Fibroblast of villous mesenchyme (primary cell): Measurements from ENCODE around the gene GPR160. TPM values are rescaled to one million over a fixed set of nuclear protein-coding genes. Genes with fewer than 3 reads are reported as not detected.

Experiments used
- DNase-seq: peaks from one replicate; pipeline ENCODE4 v3.0.0-alpha.2; 2010; ENCODE audit warnings: low read depth
- H3K4me3 ChIP-seq: 2 replicates; pipeline ENCODE4 v1.5.1; 2011; ENCODE audit warnings: low read depth, mild to moderate bottlenecking, low read length
- total RNA-seq: library from RNA; depleted of rRNA; stranded (reverse); fragments of >200 nt; gene quantifications from 2 replicates; pipeline ENCODE4 v1.2.3, GENCODE V29; 2012
- TF ChIP-seq, protein P1 (sequence below): IDR thresholded peaks from 2 replicates; pipeline ENCODE4 v1.5.1; 2012; ENCODE audit warnings: low read depth, mild to moderate bottlenecking, low read length; ENCODE audit not compliant: insufficient read depth

GPR160 gene
- total RNA-seq, 1 donor, result 0.43 TPM

GRCh38 chr3:170052398-170052797 lies 14.6 kb downstream of the GPR160 start:
- no peak overlapping the region for H3K4me3 ChIP-seq
- DNase-seq, result no peak
- TF ChIP-seq, protein P1, sequence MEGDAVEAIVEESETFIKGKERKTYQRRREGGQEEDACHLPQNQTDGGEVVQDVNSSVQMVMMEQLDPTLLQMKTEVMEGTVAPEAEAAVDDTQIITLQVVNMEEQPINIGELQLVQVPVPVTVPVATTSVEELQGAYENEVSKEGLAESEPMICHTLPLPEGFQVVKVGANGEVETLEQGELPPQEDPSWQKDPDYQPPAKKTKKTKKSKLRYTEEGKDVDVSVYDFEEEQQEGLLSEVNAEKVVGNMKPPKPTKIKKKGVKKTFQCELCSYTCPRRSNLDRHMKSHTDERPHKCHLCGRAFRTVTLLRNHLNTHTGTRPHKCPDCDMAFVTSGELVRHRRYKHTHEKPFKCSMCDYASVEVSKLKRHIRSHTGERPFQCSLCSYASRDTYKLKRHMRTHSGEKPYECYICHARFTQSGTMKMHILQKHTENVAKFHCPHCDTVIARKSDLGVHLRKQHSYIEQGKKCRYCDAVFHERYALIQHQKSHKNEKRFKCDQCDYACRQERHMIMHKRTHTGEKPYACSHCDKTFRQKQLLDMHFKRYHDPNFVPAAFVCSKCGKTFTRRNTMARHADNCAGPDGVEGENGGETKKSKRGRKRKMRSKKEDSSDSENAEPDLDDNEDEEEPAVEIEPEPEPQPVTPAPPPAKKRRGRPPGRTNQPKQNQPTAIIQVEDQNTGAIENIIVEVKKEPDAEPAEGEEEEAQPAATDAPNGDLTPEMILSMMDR, result no peak

DNA sequence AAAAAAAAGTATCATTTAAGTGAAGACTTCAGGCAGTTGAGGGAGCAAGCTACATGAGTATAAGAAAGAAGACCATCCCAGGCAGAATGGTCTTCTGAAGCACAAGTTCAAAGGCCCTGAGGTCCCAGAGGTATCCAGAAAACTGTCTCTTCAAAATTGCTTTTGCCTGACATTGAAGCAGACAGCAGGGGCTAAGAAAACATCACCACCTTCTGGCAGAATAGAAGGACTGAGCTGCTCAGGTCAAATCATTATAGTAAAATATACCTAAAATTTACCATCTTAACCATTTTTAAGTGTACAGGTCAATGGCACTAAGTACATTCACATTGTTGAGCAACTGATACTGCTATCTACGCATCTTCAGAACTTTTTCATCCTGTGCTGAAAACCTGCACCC lies 16.4 kb downstream of the GPR160 start:
- TF ChIP-seq, protein P1, result peak; percentile 48
- no peak overlapping the region for H3K4me3 ChIP-seq
- peak; percentile 24 for DNase-seq

GRCh38 chr3:170055209-170055608 lies 17.4 kb downstream of the GPR160 start:
- DNase-seq, result no peak
- H3K4me3 ChIP-seq, result no peak overlapping the region
- TF ChIP-seq, protein P1, result no peak

DNA sequence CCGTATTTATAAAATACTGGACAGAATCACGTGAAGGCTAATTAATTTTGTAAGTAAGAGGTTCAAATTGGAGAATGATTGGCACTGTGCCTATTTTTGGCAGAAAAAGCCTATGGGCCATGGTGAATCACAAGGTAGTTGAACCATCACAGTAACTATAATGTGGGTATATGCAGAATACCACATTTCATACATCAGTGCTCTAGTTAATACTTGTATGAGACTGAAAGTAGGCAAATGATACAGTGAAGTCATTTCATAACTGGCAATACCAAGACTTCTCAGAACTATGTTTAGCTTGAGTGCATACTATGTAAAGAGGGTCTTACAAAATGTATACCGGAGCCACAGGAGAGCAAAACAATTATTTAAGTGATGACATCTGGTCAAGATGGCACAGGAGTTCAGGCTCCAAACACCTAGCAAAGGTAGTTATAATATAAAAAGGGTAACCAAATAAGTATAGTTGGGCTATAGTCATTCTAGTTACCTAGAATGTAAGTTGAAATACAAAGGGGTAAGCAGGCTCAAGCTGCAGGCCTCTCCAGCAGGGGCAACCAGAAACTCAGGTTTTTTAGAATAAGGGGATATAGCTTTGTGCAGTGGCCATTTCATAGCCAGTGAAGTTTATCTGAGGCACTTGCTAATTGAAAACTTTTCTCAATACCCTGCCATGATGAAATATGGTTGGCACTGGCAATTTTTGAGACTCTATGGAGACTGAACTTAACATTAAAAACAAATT lies 19.1 kb downstream of the GPR160 start:
- DNase-seq, result no peak
- TF ChIP-seq, protein P1, result no peak
- no peak overlapping the region for H3K4me3 ChIP-seq

- TF ChIP-seq, protein P1, result no peak
- no peak overlapping the region for H3K4me3 ChIP-seq
- no peak for DNase-seq
These were observed 19.8 kb downstream of the GPR160 start for GRCh38 chr3:170057550-170057949.

DNA sequence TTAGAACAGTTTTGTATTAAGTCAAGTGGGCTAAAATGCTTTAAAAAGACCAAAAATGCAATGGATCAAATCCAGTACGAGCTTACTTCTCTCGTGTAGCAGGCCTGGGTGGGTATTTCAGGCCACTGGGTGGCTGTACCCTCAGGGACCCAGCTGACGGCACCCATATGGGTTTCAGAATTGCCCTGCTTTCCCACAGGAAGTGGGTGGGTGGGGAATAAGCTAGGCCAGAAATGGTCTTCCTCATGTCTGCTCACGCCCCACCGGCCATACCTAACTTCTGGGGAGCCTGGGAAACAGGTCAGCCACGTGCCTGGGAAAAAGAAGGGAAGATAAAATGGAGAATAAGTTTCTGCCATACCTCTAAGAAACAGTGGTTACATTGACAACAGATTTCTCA lies 20.3 kb downstream of the GPR160 start:
- TF ChIP-seq, protein P1, result no peak
- no peak for DNase-seq
- no peak overlapping the region for H3K4me3 ChIP-seq

- TF ChIP-seq, protein P1, result no peak
- no peak overlapping the region for H3K4me3 ChIP-seq
- no peak for DNase-seq
These were observed 21.7 kb downstream of the GPR160 start for GRCh38 chr3:170059447-170059846.
